GM12878 (cell line): ENCODE measurements around the gene F13B. TPM values are rescaled to one million over a fixed set of nuclear protein-coding genes. Genes with fewer than 3 reads are reported as not detected.

Experiments
- ATAC-seq: fragments of 200-7000 bp; cut with Tn5 transposase; 3 replicates; pipeline ENCODE4 v1.9.1; 2020; ENCODE audit warnings: mild to moderate bottlenecking, moderate library complexity
- BruUV-seq: library from RNA; stranded (reverse); fragments of 400-500 nt; replicated peaks from 2 replicates; lab custom pipeline; 2021; lab: Mats Ljungman, UMichigan
- CTCF ChIA-PET: fragments of 300-600 bp; sonication (Branson Sonifier 250); formaldehyde crosslinking; extraction: SDS; loops from one replicate; lab custom pipeline; 2021; ENCODE audit warnings: inconsistent platforms; lab: Yijun Ruan, JAX
- POLR2A ChIA-PET: fragments of 350-600 bp; formaldehyde crosslinking; extraction: SDS; loops from one replicate; lab custom pipeline; 2021; ENCODE audit warnings: inconsistent platforms; lab: Charles Lee
- RAD21 ChIA-PET: fragments of 300-600 bp; sonication (Branson Sonifier 250); formaldehyde crosslinking; loops from one replicate; lab custom pipeline; 2023; ENCODE audit warnings: antibody characterized with exemption; ENCODE audit not compliant: unreplicated experiment; lab: Charles Lee
- SMC1A ChIA-PET: fragments of 300-600 bp; sonication (Branson Sonifier 250); formaldehyde crosslinking; loops from one replicate; lab custom pipeline; 2023; ENCODE audit not compliant: unreplicated experiment, uncharacterized antibody; lab: Charles Lee
- DNase-seq: peaks from one replicate; pipeline ENCODE4 v3.0.0-alpha.2; 2011; ENCODE audit warnings: low read depth, low spot score
- FAIRE-seq: peaks from 3 replicates; lab custom pipeline; 2011; peaks lifted over from hg19 to GRCh38; lab: Jason Lieb, UNC
- H2AFZ ChIP-seq: 2 replicates; pipeline ENCODE4 v1.6.0; 2011; ENCODE audit warnings: low read depth, low read length, control low read depth; ENCODE audit not compliant: control insufficient read depth
- H3K27ac ChIP-seq: 2 replicates; pipeline ENCODE4 v1.5.1; 2011; ENCODE audit warnings: control low read depth; ENCODE audit not compliant: control insufficient read depth, insufficient read depth
- H3K27me3 ChIP-seq, 2 experiments: replicated peaks in 1 of 2; 2 replicates each; pipeline versions ENCODE4 v1.6.0 to v1.6.1; 2011; ENCODE audit warnings: low read length in 1 of 2; ENCODE audit not compliant: control insufficient read depth in 2 of 2, insufficient read depth in 2 of 2
- H3K36me3 ChIP-seq, 2 experiments: 2 replicates each; pipeline ENCODE4 v1.5.1; 2011; ENCODE audit warnings: low read length in 1 of 2; ENCODE audit not compliant: control insufficient read depth in 2 of 2, insufficient read depth in 2 of 2
- H3K4me1 ChIP-seq: 2 replicates; pipeline ENCODE4 v1.6.1; 2011; ENCODE audit warnings: mild to moderate bottlenecking, low read length, moderate library complexity, mixed read lengths; ENCODE audit not compliant: control insufficient read depth, insufficient read depth
- H3K4me2 ChIP-seq: 2 replicates; pipeline ENCODE4 v1.6.0; 2011; ENCODE audit warnings: control low read depth; ENCODE audit not compliant: control insufficient read depth, insufficient read depth
- H3K4me3 ChIP-seq: fragments of 200-600 bp; sonication (generic); 2 replicates; pipeline ENCODE4 v1.5.1; 2016
- H3K79me2 ChIP-seq: 2 replicates; pipeline ENCODE4 v1.6.0; 2011; ENCODE audit warnings: low read length; ENCODE audit not compliant: control insufficient read depth, insufficient read depth
- H3K9ac ChIP-seq: 2 replicates; pipeline ENCODE4 v1.8.0; 2011; ENCODE audit warnings: low read length, control low read depth, mixed read lengths; ENCODE audit not compliant: control insufficient read depth, insufficient read depth
- H3K9me3 ChIP-seq: replicated peaks from 3 replicates; pipeline ENCODE4 v1.5.1; 2011; ENCODE audit warnings: mild to moderate bottlenecking, low read length; ENCODE audit not compliant: control insufficient read depth, insufficient read depth
- H4K20me1 ChIP-seq: 2 replicates; pipeline ENCODE4 v1.6.0; 2011; ENCODE audit not compliant: control insufficient read depth, insufficient read depth
- CBFB ChIP-seq: IDR thresholded peaks from 2 replicates; pipeline ENCODE4 v1.6.1; 2016; ENCODE audit warnings: antibody characterized with exemption, low read depth
- DPF2 ChIP-seq: fragments of 450-650 bp; IDR thresholded peaks from 2 replicates; pipeline ENCODE4 v1.6.1; 2017; ENCODE audit warnings: mild to moderate bottlenecking
- GABPA ChIP-seq: IDR thresholded peaks from 2 replicates; pipeline ENCODE4 v1.6.1; 2014; ENCODE audit warnings: antibody characterized with exemption, low read depth, mild to moderate bottlenecking, inconsistent platforms
- HSF1 ChIP-seq: fragments of 150-350 bp; IDR thresholded peaks from 2 replicates; pipeline ENCODE4 v1.6.1; 2014; ENCODE audit warnings: mild to moderate bottlenecking, low read depth, low read length
- IKZF1 ChIP-seq: fragments of 450-650 bp; conservative IDR thresholded peaks from 2 replicates; pipeline ENCODE4 v1.6.1; 2017; ENCODE audit warnings: antibody characterized with exemption, mild to moderate bottlenecking
- MEF2A ChIP-seq: IDR thresholded peaks from 2 replicates; pipeline ENCODE4 v1.6.1; 2011; ENCODE audit warnings: low read depth, mild to moderate bottlenecking, low read length, moderate library complexity; ENCODE audit not compliant: insufficient read depth
- MEF2B ChIP-seq: fragments of 450-650 bp; IDR thresholded peaks from 2 replicates; pipeline ENCODE4 v1.6.1; 2018; ENCODE audit warnings: mild to moderate bottlenecking, moderate library complexity; ENCODE audit not compliant: partially characterized antibody, poor library complexity, severe bottlenecking
- NR2C2 ChIP-seq: IDR thresholded peaks from 2 replicates; pipeline ENCODE4 v1.6.1; 2011; ENCODE audit warnings: borderline replicate concordance, low read depth; ENCODE audit not compliant: control insufficient read depth, insufficient read length
- PAX5 ChIP-seq: IDR thresholded peaks from 2 replicates; pipeline ENCODE4 v1.6.1; 2011; ENCODE audit warnings: low read depth, low read length, borderline replicate concordance
- PKNOX1 ChIP-seq: fragments of 450-650 bp; IDR thresholded peaks from 2 replicates; pipeline ENCODE4 v1.6.1; 2016; ENCODE audit warnings: mild to moderate bottlenecking
- RAD51 ChIP-seq: fragments of 450-650 bp; IDR thresholded peaks from 2 replicates; pipeline ENCODE4 v1.6.1; 2016; ENCODE audit warnings: moderate library complexity, mild to moderate bottlenecking, inconsistent platforms
- RUNX3 ChIP-seq: IDR thresholded peaks from 2 replicates; pipeline ENCODE4 v1.6.1; 2012; ENCODE audit warnings: low read length, inconsistent platforms
- SIN3A ChIP-seq: IDR thresholded peaks from 2 replicates; pipeline ENCODE4 v1.6.1; 2012; ENCODE audit warnings: low read depth, low read length, improper control_type of control experiment
- SIX5 ChIP-seq: IDR thresholded peaks from 2 replicates; pipeline ENCODE4 v1.6.1; 2011; ENCODE audit warnings: mild to moderate bottlenecking, low read depth, low read length, moderate library complexity; ENCODE audit not compliant: severe bottlenecking
- YBX1 ChIP-seq: fragments of 450-650 bp; IDR thresholded peaks from 2 replicates; pipeline ENCODE4 v1.6.1; 2016; ENCODE audit warnings: antibody characterized with exemption
- ZBTB11 ChIP-seq: fragments of 450-650 bp; formaldehyde crosslinking; IDR thresholded peaks from 2 replicates; pipeline ENCODE4 v1.5.0; 2022; ENCODE audit warnings: mild to moderate bottlenecking, missing genetic modification characterization
- ZBTB33 ChIP-seq: fragments of 450-650 bp; IDR thresholded peaks from 2 replicates; pipeline ENCODE4 v1.6.1; 2017; ENCODE audit warnings: mild to moderate bottlenecking
- ZNF24 ChIP-seq: fragments of 450-650 bp; IDR thresholded peaks from 2 replicates; pipeline ENCODE4 v1.6.1; 2017; ENCODE audit warnings: antibody characterized with exemption, mild to moderate bottlenecking
- WGBS: methylation state at CpG from one replicate; pipeline ENCODE4 v1.1.6; 2016; ENCODE audit warnings: low lambda C conversion rate; ENCODE audit not compliant: insufficient replicate concordance, insufficient coverage; ENCODE audit errors: missing lambda C conversion rate; 5-methylcytosine and 5-hydroxymethylcytosine counted together
- in situ Hi-C: fragments of 300-500 bp; cut with MboI; formaldehyde crosslinking; loops from 9 replicates; pipeline ENCODE4 v1.14.3; 2018; ENCODE audit warnings: mixed read lengths
- intact Hi-C: fragments of 100-400 bp; cut with micrococcal nuclease; formaldehyde crosslinking; loops from one replicate; pipeline ENCODE4 v1.14.2; 2022; ENCODE audit not compliant: unreplicated experiment
- polyA plus RNA-seq, 11 experiments: library from polyadenylated mRNA; depleted of rRNA in 4 of 11; unstranded in 6 of 11; stranded (reverse) in 5 of 11; fragments of >200 nt; fragmentation: Nextera tagmentation in 4 of 11; fragmentation: Illumina TruSeq in 1 of 11; extraction: Ambion mirVana in 4 of 11; extraction: Trizol in 1 of 11; gene quantifications; 1 replicate in 1 of 11; 2 replicates in 10 of 11; pipeline versions ENCODE4 v1.2.1 to v1.2.3, GENCODE V29; 2011 to 2016; ENCODE audit warnings: inconsistent platforms in 2 of 11, missing spikeins in 2 of 11, low read depth in 1 of 11
- total RNA-seq, 4 experiments: library from RNA; depleted of rRNA in 3 of 4; stranded (reverse); fragments of >200 nt in 3 of 4; fragmentation: Illumina TruSeq in 1 of 4; extraction: Trizol in 1 of 4; gene quantifications; 2 replicates each; pipeline versions ENCODE4 v1.2.1 to v1.2.3, GENCODE V29; 2013 to 2021

The F13B gene
- total and polyA plus RNA-seq, 10 of the 15 experiments (the other 5 are each of a cell fraction or from before 2014, with no cell fraction given) = 0.06 TPM; not detected in 9

GRCh38 chr1:197062692-197063091 lies 4.4 kb downstream of the F13B start:
- Histone ChIP-seq H3K27ac (no peak overlapping the region), H3K79me2 (no peaks in the 10 kb centered on the region), H3K9me3 (no peaks in the 10 kb centered on the region), H2AFZ (no peak overlapping the region), H3K4me1 (no peaks in the 10 kb centered on the region), H3K36me3 (no peaks in the 10 kb centered on the region), H3K4me3 (no peak overlapping the region), H3K9ac (no peak overlapping the region), H3K4me2 (no peak overlapping the region), H3K27me3 (no peaks in the 10 kb centered on the region), H4K20me1 (no peaks in the 10 kb centered on the region)
- intact Hi-C loops = no loop called here
- ATAC-seq (peak; percentile 82), DNase-seq (peak; percentile 5), FAIRE-seq (peak; percentile 13)
- 28% methylated on average over 2 of the region's 2 CpGs for WGBS
- in situ Hi-C loops = no loop called here
- CTCF ChIA-PET = no interaction called here
- SMC1A ChIA-PET = interaction anchor here (0.6 to 1.2 kb wide), 4 partner anchors 8 to 112 kb away, joined by 3 to 4 read pairs (median 4); no protein-coding TSS in a partner anchor
- RAD21 ChIA-PET = no interaction called here
- BruUV-seq = no TSS peak
- POLR2A ChIA-PET = no interaction called here
- TF ChIP-seq GABPA = no peak
- no peak for TF ChIP-seq ZBTB11 (CRISPR knock-in tag)
- no peak for TF ChIP-seq SIX5
- no peak for TF ChIP-seq YBX1
- TF ChIP-seq PKNOX1 = peak; percentile 63
- TF ChIP-seq SIN3A = no peak
- no peak for TF ChIP-seq IKZF1
- TF ChIP-seq MEF2B = no peak
- TF ChIP-seq PAX5 = peak; percentile 29; the same call in 1 of the 2 replicates
- TF ChIP-seq MEF2A = no peak
- TF ChIP-seq DPF2 = no peak
- TF ChIP-seq ZBTB33 = no peak
- no peak for TF ChIP-seq NR2C2
- no peak for TF ChIP-seq CBFB
- no peak for TF ChIP-seq HSF1
- peak; percentile 23; the same call in 1 of the 2 replicates for TF ChIP-seq RUNX3
- TF ChIP-seq RAD51 = peak; percentile 51; the same call in 1 of the 2 replicates
- no peak for TF ChIP-seq ZNF24
